Right ventricle myocardium inferior (tissue), 1 donor: ENCODE measurements around the gene ZDBF2. TPM values are rescaled to one million over a fixed set of nuclear protein-coding genes. Genes with fewer than 3 reads are reported as not detected.
"Not testable (repeated sequence)": the region's sequence is repeated elsewhere in the genome, so short reads cannot be mapped to it uniquely, and the experiment has no call there.

Experiments used
- ATAC-seq: fragments of 200-7000 bp; cut with Tn5 transposase; one replicate; pipeline ENCODE4 v1.9.1; 2020; ENCODE audit warnings: mild to moderate bottlenecking, moderate library complexity
- DNase-seq: peaks from one replicate; pipeline ENCODE4 v3.0.0; 2021; ENCODE audit errors: missing footprints
- intact Hi-C: fragments of 100-400 bp; cut with DNase I; formaldehyde crosslinking; loops from one replicate; pipeline ENCODE4 v1.11.0; 2022
- long read RNA-seq: library from polyadenylated mRNA; unstranded; transcript quantifications from one replicate; pipeline ENCODE4 v2.0.0, GENCODE V29; 2021
- total RNA-seq: library from RNA; stranded (reverse); fragmentation: NEBNext Ultra II Directional; extraction: Animal tissue kit (Norgen Biotek cat#: 25700); gene quantifications from one replicate; pipeline ENCODE4 v1.2.1, GENCODE V29; 2021
- donor health status: DM: no; HTN: yes; CAD: no; lungs with severe emphysema.

ZDBF2 gene
- total RNA-seq = 7.0 TPM
- long read RNA-seq = 0 reads

DNA sequence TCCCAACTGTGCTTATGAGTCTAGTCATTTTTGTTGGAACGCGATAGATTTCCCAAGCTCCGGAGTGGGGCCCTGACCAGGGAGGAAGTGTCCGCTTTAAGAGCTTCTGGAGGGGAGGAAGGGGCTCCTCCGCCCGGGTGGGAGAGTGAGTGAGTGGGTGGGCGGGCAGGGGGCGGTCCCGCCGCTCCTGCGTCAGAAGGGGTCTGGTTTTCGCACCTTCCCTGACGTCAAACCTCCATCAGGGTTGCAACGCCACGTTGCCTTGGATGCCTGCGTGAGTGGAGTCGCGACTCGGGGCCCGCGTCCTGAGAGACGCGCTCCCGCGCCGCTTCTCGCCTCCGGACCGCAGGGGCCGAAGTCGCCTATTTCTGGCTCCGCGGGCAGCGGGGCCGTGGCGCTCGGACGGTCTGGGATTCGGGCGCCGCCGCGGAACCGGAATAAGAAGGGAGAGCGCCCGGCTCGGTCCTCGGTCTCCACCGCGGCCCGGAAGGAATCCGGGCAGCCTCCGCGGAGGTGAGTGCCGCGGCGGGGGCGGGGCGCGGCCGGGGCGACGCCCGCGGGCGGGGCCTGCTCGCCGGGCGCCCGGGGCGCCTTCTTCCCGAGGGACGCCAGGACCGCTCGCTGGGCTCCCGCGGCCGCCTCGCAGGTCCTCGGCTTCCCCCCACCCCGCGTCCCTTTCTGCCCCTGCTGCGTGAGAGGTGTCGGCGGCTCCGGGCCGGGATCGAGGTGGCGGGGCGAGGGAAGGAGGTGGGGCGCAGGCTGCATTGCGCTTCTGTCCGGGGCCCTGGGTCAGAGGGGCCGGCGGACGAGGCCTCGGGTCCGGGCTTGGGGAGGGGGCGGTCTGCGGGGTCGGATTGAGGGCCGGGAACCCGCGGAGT is at the start of gene ZDBF2:
ZDBF2 (plus strand) TSS at position 230 of the 878 bp plus-strand sequence. CDS start 7,187 bp downstream, outside the sequence.
- ATAC-seq = peak; percentile 90

DNA sequence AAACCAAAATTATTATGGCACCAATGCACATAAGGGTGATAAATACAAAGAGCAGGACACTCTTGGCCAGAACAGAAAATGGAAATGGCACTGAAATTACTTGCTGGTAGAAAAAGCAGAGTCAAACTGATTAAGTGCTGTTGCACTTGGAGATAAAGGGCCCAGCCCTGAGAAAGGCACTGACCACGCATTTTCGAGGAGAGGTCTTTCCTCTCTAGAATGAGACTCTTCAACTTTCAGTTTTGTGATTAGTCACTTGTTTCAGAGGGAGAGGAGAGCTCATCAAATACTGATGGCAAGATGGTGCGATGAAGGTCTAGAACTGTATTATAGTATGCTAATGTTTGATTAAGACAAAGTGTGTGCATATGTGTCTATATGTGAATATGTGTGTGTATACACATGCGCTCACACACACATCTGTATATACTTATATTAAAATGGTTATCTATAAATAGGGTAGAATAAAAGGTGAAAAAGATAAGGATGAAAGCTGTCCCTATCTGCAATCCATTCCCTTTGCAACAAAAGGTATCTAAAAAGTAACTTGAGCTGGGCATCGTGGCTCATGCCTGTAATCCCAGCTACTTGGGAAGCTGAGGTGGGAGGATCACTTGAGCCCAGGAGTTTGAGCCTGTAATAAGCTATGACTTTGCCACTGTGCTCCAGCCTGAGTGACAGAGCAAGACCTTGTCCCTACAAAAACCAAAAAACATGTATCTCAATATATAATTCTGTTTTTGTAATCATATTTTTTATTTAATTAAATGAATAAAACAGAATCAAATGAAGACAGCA is 48.8 kb upstream of the ZDBF2 start:
- intact Hi-C loops = no loop called here
- no peak for ATAC-seq
- no peak for DNase-seq

More for the DNA sequence above, at the start of gene ZDBF2:
- intact Hi-C loops = no loop called here
- DNase-seq = no peak

DNA sequence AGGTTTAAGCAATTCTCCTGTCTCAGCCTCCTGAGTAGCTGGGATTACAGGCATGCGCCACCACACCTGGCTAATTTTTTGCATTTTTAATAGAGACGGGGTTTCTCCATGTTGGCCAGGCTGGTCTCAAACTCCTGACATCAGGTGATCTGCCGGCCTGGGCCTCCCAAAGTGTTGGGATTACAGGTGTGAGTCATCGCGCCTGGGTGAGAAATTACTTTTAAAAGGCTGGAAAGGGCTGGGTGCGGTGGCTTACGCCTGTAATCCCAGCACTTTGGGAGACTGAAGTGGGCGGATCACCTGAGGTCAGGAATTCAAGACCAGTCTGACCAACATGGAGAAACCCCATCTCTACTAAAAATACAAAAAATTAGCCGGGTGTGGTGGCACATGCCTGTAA is 45.8 kb upstream of the ZDBF2 start:
- DNase-seq = not testable (repeated sequence)

DNA sequence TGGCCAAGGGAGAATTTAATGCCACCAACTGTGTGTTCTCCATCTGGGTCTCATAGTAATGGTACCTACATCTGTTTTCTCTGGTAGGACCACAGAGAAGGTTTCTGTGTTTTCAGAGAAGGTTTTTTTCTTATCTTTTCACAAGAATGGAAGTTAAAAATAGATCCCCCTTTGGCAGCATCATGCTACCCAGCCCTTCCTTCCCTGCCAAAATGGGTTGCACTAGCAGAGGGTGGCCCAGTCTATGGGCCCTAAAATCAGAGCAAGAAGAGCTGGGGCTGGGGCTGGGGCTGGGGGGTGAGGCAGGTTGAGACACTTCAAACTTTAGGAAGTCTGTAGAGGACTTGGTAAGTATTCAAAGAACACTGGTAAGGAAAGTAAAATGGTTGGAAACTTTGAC is 44.8 kb upstream of the ZDBF2 start:
- no peak for ATAC-seq

More for the DNA sequence above, 45.8 kb upstream of the ZDBF2 start:
- intact Hi-C loops, ATAC-seq: not testable (repeated sequence)

DNA sequence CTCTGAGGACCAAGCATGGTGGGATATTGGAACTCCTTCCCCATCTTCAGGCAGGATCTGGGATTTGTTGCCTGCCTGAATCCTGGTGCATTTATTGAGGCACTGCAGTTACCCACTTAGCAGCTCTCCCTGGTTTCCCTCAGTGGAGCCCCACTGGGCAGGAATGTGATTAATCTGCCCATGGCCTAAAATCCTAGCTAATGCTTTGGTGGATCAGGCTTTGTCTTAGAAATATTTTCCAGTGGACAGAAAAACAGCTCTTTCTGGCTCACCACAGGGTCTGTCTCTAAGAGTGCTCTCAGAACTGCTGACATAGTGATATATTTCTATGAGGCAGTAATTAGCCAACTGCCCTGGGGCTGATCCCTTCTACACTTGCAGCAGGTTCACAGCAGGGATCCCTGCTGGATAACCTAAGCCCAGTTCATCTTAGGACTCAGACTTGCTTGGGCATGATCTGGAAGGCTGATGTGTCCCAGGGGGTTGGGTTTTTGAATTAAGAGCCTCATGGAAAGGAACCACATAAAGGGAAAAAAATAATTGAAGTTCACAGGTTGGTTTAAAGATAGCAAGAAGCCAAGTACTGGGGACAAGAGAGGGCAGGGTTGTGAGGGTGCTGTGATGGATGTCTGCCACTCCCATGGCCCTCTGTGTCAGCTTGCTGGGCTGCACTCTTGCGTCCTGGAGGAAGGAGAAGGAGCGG is 44.3 kb upstream of the ZDBF2 start:
- intact Hi-C loops = no loop called here
- no peak for DNase-seq
- no peak for ATAC-seq

More for the DNA sequence above, 44.8 kb upstream of the ZDBF2 start:
- intact Hi-C loops = no loop called here
- DNase-seq = no peak

DNA sequence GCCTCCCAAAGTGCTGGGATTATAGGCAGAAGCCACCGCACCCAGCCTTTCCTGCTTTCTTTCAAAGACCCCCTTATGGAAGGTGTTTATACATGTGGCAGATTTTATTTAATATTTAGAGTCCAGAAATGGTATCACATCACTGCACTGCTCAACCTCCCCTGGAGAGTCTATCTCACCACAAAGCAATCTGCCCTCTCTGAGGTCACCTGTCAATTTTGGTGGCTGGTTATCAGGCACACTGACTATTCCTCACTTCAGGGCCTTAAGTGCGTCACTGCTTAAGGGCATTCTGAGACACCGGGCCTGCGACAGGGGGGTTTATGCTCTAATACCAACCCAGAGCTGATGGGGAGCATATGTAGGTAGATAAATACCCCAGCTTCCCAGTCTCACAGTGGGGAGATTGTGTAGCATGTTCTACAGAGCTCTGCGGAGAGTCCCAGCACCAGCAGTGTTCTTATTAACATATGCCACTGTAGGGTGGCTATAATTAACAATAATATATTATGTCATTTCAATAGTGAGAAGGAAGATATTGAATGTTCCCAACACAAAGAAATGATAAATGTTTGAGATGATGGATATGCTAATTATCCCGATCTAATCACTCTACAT is 42.7 kb upstream of the ZDBF2 start:
- no peak for DNase-seq
- ATAC-seq = no peak
- intact Hi-C loops = no loop called here

DNA sequence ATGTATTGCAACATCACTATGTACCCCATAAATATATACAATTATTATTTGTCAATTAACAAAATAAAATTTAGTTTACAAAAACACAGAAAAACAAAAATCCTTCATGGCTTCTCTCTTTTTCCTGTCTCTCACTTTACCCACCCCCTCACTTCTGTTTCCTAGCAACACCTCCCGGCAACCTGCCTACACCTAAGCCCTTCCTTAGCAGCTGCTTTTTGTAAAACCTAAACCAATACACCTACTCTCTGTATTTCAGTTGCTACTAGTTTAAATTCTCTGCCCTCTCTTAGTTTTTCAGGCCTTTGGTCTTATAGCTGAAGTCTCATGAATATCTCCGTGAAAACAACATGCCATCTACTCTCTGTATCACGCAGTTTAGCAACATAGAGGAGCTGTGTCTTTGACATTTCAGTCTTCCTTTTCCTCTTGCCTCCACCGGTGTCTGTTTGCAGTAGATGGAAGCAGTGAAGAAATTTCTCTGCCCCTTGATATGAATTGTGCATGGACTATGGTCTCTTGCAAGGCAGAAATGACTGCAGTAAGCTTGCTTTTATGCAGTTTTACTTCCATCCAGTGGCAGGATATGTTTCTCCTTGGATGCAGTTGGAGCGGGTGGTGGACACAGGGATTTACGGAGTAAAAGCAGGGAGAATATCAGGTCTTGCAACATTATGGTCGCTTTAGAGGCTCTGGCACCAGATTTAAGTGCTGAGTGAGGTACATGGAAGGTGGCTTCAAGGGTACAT is 42.0 kb upstream of the ZDBF2 start:
- ATAC-seq (no peak), DNase-seq (no peak)
- intact Hi-C loops = no loop called here

DNA sequence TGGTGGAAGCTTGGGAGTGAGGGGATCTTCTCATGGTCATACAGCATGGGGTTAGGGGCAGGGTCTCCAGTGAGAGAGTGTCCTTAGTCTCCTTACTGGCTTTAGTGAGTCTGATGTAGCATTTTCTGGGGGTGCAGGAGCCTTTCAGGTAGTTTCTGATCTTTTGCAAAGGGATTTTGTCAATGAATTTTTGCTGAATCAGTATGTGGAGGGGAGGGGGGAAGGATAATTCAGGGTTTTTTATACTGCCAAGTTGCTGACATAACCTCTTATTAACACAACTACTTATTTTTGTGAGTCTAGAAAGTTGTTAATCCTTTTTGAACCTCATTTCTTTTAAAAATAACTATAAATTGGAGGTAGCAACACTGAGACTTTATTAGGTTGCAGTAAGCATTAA is 35.3 kb upstream of the ZDBF2 start:
- ATAC-seq (no peak), DNase-seq (no peak)
- intact Hi-C loops = no loop called here

DNA sequence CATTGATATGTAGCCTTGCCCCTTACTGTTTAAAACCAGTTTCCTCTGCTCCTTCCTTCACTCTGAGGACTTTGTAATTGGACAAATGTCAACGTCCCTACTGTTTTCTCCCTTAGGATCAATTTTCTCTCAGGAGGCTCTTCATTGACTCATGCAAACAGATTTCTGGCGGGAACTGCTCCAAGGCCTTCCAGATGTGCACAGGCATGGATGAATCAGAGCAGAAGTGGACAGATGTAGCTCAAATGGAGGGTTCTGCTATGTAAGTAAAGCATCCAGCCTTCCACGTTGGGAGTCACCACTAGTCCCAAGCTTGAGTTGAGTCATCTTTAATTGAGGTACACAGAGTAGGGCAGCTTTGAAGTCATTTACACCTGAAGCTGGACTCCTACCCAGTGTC is 34.1 kb upstream of the ZDBF2 start:
- ATAC-seq = peak; percentile 34

DNA sequence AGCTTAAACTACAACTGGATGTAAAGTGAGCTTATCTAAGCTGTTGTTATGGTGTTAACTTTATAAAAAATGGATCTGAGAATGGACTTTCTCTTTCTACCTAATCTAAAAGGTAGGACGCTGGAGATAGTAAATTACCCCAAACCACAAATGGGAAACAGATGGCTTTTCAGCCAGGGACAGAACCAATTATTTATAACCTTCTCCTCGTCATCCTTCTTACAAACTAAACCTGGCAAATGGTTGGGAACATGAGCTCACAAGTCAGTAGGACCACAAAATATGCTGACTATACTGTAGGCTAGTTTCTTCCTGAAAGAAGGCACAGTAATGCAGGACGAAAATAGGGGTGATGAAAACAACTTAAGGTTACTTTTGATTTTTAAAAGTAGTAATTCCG is 32.7 kb upstream of the ZDBF2 start:
- DNase-seq = no peak
- no peak for ATAC-seq
- intact Hi-C loops = no loop called here

More for the DNA sequence above, 34.1 kb upstream of the ZDBF2 start:
- no peak for DNase-seq
- intact Hi-C loops = no loop called here

DNA sequence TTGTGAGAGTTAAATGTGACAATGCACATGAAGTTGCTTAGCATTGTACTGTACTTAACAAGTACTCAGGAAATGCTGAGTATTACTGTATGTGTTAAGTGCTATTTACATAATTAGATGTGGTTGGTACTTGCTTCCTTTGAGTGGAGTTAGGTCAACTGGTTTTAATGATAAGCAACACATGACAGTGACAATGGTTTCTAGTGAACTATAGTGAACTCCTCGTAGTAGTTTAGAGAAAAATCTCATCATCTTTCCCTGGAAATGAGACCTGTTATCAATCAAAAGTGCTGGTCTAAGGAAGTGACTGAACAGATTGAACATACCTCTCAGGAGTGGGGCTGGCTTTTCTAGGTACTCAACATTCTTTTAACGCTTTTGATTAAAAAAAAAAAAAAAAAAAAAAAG is 29.2 kb upstream of the ZDBF2 start:
- DNase-seq (no peak), ATAC-seq (no peak)
- intact Hi-C loops = no loop called here

DNA sequence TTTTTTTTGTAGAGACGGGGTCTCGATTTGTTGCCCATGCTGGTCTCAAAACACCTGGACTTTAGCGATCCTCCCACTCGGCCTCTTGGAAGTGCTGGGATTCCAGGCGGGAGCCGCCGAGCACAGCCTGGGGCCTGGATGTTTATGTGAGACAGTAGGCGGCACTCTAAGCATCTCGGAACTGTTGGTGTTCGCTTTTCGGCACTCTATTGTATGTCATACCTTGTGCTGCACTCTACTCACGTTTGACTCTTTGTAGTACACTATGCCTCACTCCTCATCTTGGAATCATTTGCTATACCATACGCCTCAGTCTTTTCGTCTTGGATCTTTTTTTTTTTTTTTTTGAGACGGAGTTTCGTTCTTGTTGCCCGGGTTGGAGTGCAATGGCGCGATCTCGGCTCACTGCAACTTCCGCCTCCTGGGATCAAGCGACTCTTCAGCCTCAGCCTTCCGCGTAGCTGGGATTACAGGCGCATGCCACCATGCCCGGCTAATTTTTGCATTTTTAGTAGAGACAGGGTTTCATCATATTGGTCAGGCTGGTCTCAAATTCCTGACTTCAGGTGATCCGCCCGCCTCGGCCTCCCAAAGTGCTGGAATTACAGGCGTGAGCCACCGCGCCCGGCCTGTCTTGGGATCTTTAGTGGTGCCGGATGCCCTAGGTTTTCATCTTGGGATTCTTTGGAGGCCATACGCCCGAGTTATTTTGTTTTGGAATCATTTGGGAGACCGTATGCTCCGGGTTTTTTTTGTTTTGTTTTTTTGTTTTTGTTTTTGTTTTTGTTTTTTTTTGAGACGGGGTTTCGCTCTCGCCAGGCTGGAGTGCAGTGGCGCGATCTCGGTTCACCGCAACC is 24.2 kb upstream of the ZDBF2 start:
- ATAC-seq (no peak), DNase-seq (no peak)
- intact Hi-C loops = no loop called here

DNA sequence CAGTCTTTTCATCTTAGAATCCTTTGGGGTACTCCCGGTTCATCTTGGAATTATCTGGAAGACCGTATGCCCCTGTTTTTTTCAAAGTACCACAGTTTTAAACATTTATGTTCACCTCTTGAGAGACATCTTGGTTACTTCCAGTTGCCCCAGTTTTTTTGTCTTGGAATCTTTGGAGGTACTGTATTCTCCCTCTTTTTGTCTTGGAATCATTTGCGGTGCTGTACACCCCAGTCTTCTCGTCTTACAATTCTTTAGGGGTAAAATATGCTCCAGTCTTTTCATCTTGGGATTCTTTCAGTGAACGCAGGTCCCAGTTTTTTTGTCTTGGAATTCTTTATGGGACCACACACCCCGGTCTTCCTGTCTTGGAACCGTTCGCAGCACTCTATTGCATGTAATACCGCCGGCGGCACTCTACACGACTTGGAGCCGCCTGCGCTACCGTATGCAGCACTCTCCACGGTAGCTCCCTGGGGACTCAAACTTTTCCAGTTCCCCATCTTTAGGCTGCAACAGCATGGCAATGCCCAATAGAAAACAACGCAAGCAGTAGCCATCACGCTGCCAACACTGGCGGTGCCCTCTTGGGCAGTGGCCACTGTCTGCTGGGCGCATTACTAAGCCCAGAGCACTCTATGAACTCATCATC is 21.2 kb upstream of the ZDBF2 start:
- DNase-seq (no peak), ATAC-seq (no peak)
- intact Hi-C loops = no loop called here

DNA sequence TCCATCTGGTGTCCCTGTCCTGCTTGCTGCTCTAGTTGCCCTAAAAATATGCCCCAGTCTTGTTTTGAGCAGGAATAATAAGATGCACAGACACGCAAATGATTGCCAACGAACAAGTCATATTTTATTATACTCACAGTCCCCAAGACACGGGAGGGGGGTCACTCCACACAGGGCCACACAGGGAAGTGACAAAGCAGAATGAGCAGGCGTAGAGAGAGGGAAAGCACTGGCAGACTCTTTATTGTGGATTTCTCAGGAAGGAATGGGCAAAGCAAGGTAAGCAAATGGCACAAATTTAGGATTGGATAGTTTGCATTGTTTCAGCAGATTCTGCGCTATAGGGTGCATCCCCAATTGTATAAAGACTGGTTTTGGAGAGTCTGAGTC is 20.7 kb upstream of the ZDBF2 start:
- DNase-seq (no peak), ATAC-seq (no peak)
- intact Hi-C loops = no loop called here

DNA sequence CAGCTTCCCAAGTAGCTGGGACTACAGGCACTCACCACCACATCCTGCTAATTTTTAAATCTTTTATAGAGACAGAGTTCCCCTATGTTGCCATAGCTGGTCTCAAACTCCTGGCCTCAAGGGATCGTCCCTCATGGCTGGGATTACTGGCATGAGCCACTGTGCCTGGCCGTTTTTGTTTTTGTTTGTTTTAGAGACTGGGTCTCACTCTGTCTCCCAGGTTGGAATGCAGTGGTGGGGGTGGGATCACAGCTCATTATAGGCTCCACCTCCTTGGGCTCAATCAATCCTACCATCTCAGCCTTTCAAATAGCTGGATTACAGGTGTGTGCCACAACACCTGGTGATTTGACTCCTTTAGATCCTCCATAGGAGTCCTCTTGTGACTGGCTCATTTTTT is 19.5 kb upstream of the ZDBF2 start:
- ATAC-seq (no peak), DNase-seq (no peak)
- intact Hi-C loops = no loop called here

DNA sequence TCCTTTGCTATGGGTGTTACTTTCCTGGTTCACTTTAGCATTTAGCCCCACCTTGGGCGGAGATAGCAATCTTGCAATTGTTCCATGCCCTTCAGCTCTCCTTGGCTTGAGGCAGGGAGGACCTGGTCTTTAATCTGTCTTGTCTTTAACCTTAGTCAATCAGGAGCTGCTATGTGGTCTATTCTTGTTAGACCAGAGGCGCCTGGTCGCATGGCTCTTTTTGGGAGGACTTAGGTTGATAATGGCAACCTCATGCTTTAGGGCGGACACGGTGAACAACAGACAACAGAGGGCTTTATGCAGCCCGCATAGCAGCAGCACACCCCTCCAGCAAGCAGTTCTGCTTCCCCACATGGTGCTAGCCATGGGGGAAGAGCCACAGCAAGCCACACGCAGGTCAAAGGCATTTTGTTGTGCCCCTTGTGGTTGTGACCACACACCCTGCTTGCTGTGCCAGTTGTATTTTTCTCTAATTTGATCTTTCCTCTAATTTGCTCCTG is 17.7 kb upstream of the ZDBF2 start:
- ATAC-seq = no peak
- no peak for DNase-seq
- intact Hi-C loops = no loop called here

DNA sequence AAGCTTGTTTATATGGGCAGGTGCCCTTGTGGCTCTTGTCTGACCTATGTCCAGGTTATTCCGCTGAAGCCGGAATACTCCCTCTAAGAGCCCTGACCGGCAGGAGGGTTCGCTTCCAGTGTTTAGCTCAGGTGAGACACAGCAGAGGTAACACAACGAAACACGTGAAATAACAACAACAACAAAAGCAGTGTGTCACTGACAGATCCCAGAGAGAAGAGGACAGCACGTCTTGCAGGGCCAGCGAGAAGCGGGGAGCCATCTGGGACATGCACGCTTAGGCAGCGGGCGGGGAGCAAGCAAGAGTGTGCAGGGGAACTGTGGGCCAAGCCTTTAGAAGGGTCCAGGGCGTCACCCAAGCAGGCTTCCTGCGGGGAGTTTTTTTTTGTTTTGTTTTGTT is 17.1 kb upstream of the ZDBF2 start:
- intact Hi-C loops = no loop called here
- no peak for DNase-seq
- ATAC-seq = no peak
